IMR-90 (cell line): ENCODE results near the gene SUN5. TPM values are rescaled to one million over a fixed set of nuclear protein-coding genes. Genes with fewer than 3 reads are reported as not detected.

Source experiments
- ATAC-seq: fragments of 200-7000 bp; cut with Tn5 transposase; 2 replicates; pipeline ENCODE4 v1.9.1; 2020; ENCODE audit warnings: low read depth, mild to moderate bottlenecking, moderate library complexity
- BruUV-seq: library from RNA; stranded (reverse); fragments of 400-500 nt; replicated peaks from 2 replicates; lab custom pipeline; 2021; lab: Mats Ljungman, UMichigan
- CTCF ChIA-PET: fragments of 300-600 bp; formaldehyde crosslinking; extraction: SDS; loops from one replicate; lab custom pipeline; 2021; ENCODE audit warnings: antibody characterized with exemption; lab: Yijun Ruan, JAX
- POLR2A ChIA-PET: fragments of 300-600 bp; sonication (Branson Sonifier 250); formaldehyde crosslinking; loops from one replicate; lab custom pipeline; 2022; ENCODE audit warnings: antibody characterized with exemption; ENCODE audit not compliant: unreplicated experiment; lab: Charles Lee
- DNase-seq: peaks from one replicate; pipeline ENCODE4 v3.0.0; 2013
- H2AFZ ChIP-seq: replicated peaks from 2 replicates; pipeline ENCODE3; 2013; ENCODE audit warnings: low read length, mild to moderate bottlenecking; ENCODE audit not compliant: poor library complexity
- H2AK5ac ChIP-seq: 2 replicates; pipeline ENCODE4 v1.6.1; 2013; ENCODE audit warnings: low read depth, low read length, inconsistent platforms
- H2AK9ac ChIP-seq: replicated peaks from 2 replicates; pipeline ENCODE3; 2013; ENCODE audit warnings: mild to moderate bottlenecking, low read depth, low read length, moderate library complexity; ENCODE audit not compliant: poor library complexity
- H2BK120ac ChIP-seq: 2 replicates; pipeline ENCODE4 v1.6.1; 2013; ENCODE audit warnings: low read depth, low read length, inconsistent platforms
- H2BK15ac ChIP-seq: 3 replicates; pipeline ENCODE4 v1.6.1; 2013; ENCODE audit warnings: low read depth, low read length, inconsistent platforms
- H2BK20ac ChIP-seq: 2 replicates; pipeline ENCODE4 v1.6.1; 2013; ENCODE audit warnings: low read depth, mild to moderate bottlenecking, inconsistent platforms, low read length, moderate library complexity
- H2BK5ac ChIP-seq: 2 replicates; pipeline ENCODE4 v1.6.1; 2013; ENCODE audit warnings: mild to moderate bottlenecking, low read depth, low read length, inconsistent platforms; ENCODE audit not compliant: poor library complexity, severe bottlenecking
- H3K14ac ChIP-seq: replicated peaks from 2 replicates; pipeline ENCODE4 v1.6.1; 2013; ENCODE audit warnings: low read depth, low read length, inconsistent platforms
- H3K18ac ChIP-seq: 2 replicates; pipeline ENCODE4 v1.6.1; 2013; ENCODE audit warnings: low read depth, low read length, control low read depth
- H3K23ac ChIP-seq: 2 replicates; pipeline ENCODE4 v1.6.1; 2013; ENCODE audit warnings: low read depth, low read length, inconsistent platforms
- H3K27ac ChIP-seq: 2 replicates; pipeline ENCODE4 v1.5.1; 2013; ENCODE audit warnings: mild to moderate bottlenecking, control low read depth, low read length; ENCODE audit not compliant: insufficient read depth
- H3K27me3 ChIP-seq: 2 replicates; pipeline ENCODE4 v1.6.1; 2013; ENCODE audit warnings: low read length; ENCODE audit not compliant: control insufficient read depth, insufficient read depth
- H3K36me3 ChIP-seq: 2 replicates; pipeline ENCODE4 v1.6.1; 2013; ENCODE audit warnings: low read length, mixed read lengths; ENCODE audit not compliant: control insufficient read depth, insufficient read depth
- H3K4ac ChIP-seq: 2 replicates; pipeline ENCODE4 v1.6.1; 2013; ENCODE audit warnings: low read depth, low read length, inconsistent platforms
- H3K4me1 ChIP-seq: 2 replicates; pipeline ENCODE4 v1.6.1; 2013; ENCODE audit warnings: low read length, mixed read lengths; ENCODE audit not compliant: control insufficient read depth, insufficient read depth
- H3K4me2 ChIP-seq: 2 replicates; pipeline ENCODE4 v1.6.1; 2013; ENCODE audit warnings: low read depth, mild to moderate bottlenecking, control low read depth, low read length, moderate library complexity
- H3K4me3 ChIP-seq: 2 replicates; pipeline ENCODE4 v1.5.1; 2013; ENCODE audit warnings: low read depth, mild to moderate bottlenecking, control low read depth, low read length, moderate library complexity; ENCODE audit not compliant: insufficient read depth
- H3K56ac ChIP-seq: 2 replicates; pipeline ENCODE4 v1.6.1; 2013; ENCODE audit warnings: low read length, inconsistent platforms; ENCODE audit not compliant: insufficient read depth; ENCODE audit errors: extremely low read depth
- H3K79me1 ChIP-seq, 2 experiments: 2 replicates each; pipeline ENCODE4 v1.6.1; 2013; ENCODE audit warnings: low read length in 2 of 2, inconsistent platforms in 1 of 2, low read depth in 1 of 2
- H3K9ac ChIP-seq: 2 replicates; pipeline ENCODE4 v1.6.1; 2013; ENCODE audit warnings: low read depth, low read length, control low read depth
- H3K9me1 ChIP-seq: 2 replicates; pipeline ENCODE4 v1.6.1; 2013; ENCODE audit warnings: low read length, inconsistent platforms; ENCODE audit not compliant: insufficient read depth
- H3K9me3 ChIP-seq: 2 replicates; pipeline ENCODE4 v1.6.1; 2013; ENCODE audit warnings: low read length; ENCODE audit not compliant: control insufficient read depth, insufficient read depth
- H4K20me1 ChIP-seq: 2 replicates; pipeline ENCODE4 v1.6.1; 2013; ENCODE audit warnings: low read length, inconsistent platforms; ENCODE audit not compliant: insufficient read depth
- H4K5ac ChIP-seq: 2 replicates; pipeline ENCODE4 v1.6.1; 2013; ENCODE audit warnings: mild to moderate bottlenecking, low read depth, low read length, control low read depth
- H4K8ac ChIP-seq, 2 experiments: 2 replicates each; pipeline ENCODE4 v1.6.1; 2013; ENCODE audit warnings: low read depth in 2 of 2, low read length in 2 of 2, control low read depth in 1 of 2, inconsistent platforms in 1 of 2
- H4K91ac ChIP-seq: 2 replicates; pipeline ENCODE4 v1.6.1; 2013; ENCODE audit warnings: low read depth, low read length, inconsistent platforms; ENCODE audit not compliant: insufficient read depth
- BHLHE40 ChIP-seq: fragments of 150-350 bp; IDR thresholded peaks from 2 replicates; pipeline ENCODE4 v1.6.1; 2016; ENCODE audit warnings: mild to moderate bottlenecking, low read depth, low read length
- CEBPB ChIP-seq: IDR thresholded peaks from 2 replicates; pipeline ENCODE4 v1.6.1; 2012; ENCODE audit warnings: low read depth, low read length, improper control_type of control experiment
- CTCF ChIP-seq: conservative IDR thresholded peaks from 2 replicates; pipeline ENCODE4 v1.5.1; 2012; ENCODE audit warnings: mild to moderate bottlenecking, low read depth, low read length, improper control_type of control experiment
- ELK1 ChIP-seq: fragments of 150-350 bp; IDR thresholded peaks from 2 replicates; pipeline ENCODE4 v1.6.1; 2016; ENCODE audit warnings: low read depth, mild to moderate bottlenecking, low read length, moderate library complexity, borderline replicate concordance
- FOS ChIP-seq: fragments of 150-350 bp; IDR thresholded peaks from 2 replicates; pipeline ENCODE4 v1.6.1; 2016; ENCODE audit warnings: low read depth, low read length
- MAFK ChIP-seq: IDR thresholded peaks from 2 replicates; pipeline ENCODE4 v1.6.1; 2012; ENCODE audit warnings: low read depth, low read length, improper control_type of control experiment
- MAZ ChIP-seq: IDR thresholded peaks from 2 replicates; pipeline ENCODE4 v1.6.1; 2012; ENCODE audit warnings: low read depth, mild to moderate bottlenecking, low read length, improper control_type of control experiment, moderate library complexity, borderline replicate concordance
- MXI1 ChIP-seq: IDR thresholded peaks from 2 replicates; pipeline ENCODE4 v1.6.1; 2012; ENCODE audit warnings: low read depth, mild to moderate bottlenecking, low read length, moderate library complexity, borderline replicate concordance
- POLR2A ChIP-seq: IDR thresholded peaks from 2 replicates; pipeline ENCODE4 v1.6.1; 2012; ENCODE audit warnings: mild to moderate bottlenecking, low read depth, low read length
- RAD21 ChIP-seq: IDR thresholded peaks from 2 replicates; pipeline ENCODE4 v1.6.1; 2012; ENCODE audit warnings: low read length, improper control_type of control experiment
- RCOR1 ChIP-seq: IDR thresholded peaks from 2 replicates; pipeline ENCODE4 v1.6.1; 2012; ENCODE audit warnings: mild to moderate bottlenecking, low read length, improper control_type of control experiment; ENCODE audit not compliant: insufficient replicate concordance
- SMC3 ChIP-seq: fragments of 150-350 bp; IDR thresholded peaks from 2 replicates; pipeline ENCODE4 v1.6.1; 2016; ENCODE audit warnings: low read depth, mild to moderate bottlenecking, antibody characterized with exemption, low read length, moderate library complexity
- dilution Hi-C: fragments of 300-500 bp; cut with HindIII; formaldehyde crosslinking; loops from one replicate; pipeline ENCODE4 v1.14.3; 2018; ENCODE audit warnings: low sequenced_read_pairs; ENCODE audit not compliant: unreplicated experiment
- in situ Hi-C: fragments of 300-500 bp; cut with MboI; formaldehyde crosslinking; loops from 3 replicates; pipeline ENCODE4 v1.14.3; 2019; ENCODE audit warnings: low sequenced_read_pairs, inconsistent platforms, mixed read lengths
- intact Hi-C: fragments of 100-400 bp; cut with micrococcal nuclease; formaldehyde crosslinking; loops from 2 replicates; pipeline ENCODE4 v1.10.0; 2022
- polyA plus RNA-seq, 3 experiments: library from polyadenylated mRNA; depleted of rRNA; stranded (reverse); fragments of >200 nt; gene quantifications; 2 replicates each; pipeline ENCODE4 v1.2.3, GENCODE V29; 2012; ENCODE audit warnings: low replicate concordance in 1 of 3
- total RNA-seq: library from RNA; depleted of rRNA; stranded (reverse); fragments of >200 nt; gene quantifications from 2 replicates; pipeline ENCODE4 v1.2.3, GENCODE V29; 2012

Gene SUN5
- total and polyA plus RNA-seq, 2 of the 4 experiments (the other 2 are of a cell fraction), result not detected

- no peak overlapping the region for H4K91ac ChIP-seq
- H3K4me1 ChIP-seq, result no peaks in the 10 kb centered on the region
- no peak overlapping the region for H2AK5ac ChIP-seq
- ATAC-seq (no peak), DNase-seq (no peak)
- H3K9ac ChIP-seq, result no peak overlapping the region
- no peak overlapping the region for H2BK20ac ChIP-seq
- H3K56ac ChIP-seq, result no peak overlapping the region
- no peaks in the 10 kb centered on the region for H3K9me1 ChIP-seq
- H2AK9ac ChIP-seq, result no peak overlapping the region
- no peak overlapping the region for H4K5ac ChIP-seq
- intact Hi-C loops, result no loop called here
- H2AFZ ChIP-seq, result no peak overlapping the region
- no peak overlapping the region for H2BK120ac ChIP-seq
- POLR2A ChIA-PET, result no interaction called here
- no peak overlapping the region for H3K18ac ChIP-seq
- H3K27ac ChIP-seq, result no peak overlapping the region
- in situ Hi-C loops, result no loop called here
- H4K20me1 ChIP-seq, result no peaks in the 10 kb centered on the region
- dilution Hi-C loops, result no loop called here
- H3K79me1 ChIP-seq, result no peaks in the 10 kb centered on the region
- no peak overlapping the region for H4K8ac ChIP-seq
- no peak overlapping the region for H3K23ac ChIP-seq
- peaks cover 3% of the 10 kb centered on the region; the same call in 1 of the 2 replicates for H3K27me3 ChIP-seq
- CTCF ChIA-PET, result no interaction called here
- H2BK15ac ChIP-seq, result no peak overlapping the region
- TF ChIP-seq MXI1 (no peak), CTCF (no peak), MAFK (no peak), BHLHE40 (no peak), RCOR1 (no peak), SMC3 (no peak), RAD21 (no peak), POLR2A (no peak), MAZ (no peak), FOS (no peak), ELK1 (no peak), CEBPB (no peak)
- no peak overlapping the region for H3K4me2 ChIP-seq
- H3K4me3 ChIP-seq, result no peak overlapping the region
- H3K4ac ChIP-seq, result no peak overlapping the region
- no peaks in the 10 kb centered on the region for H3K36me3 ChIP-seq
- no peak overlapping the region for H3K14ac ChIP-seq
- H2BK5ac ChIP-seq, result no peak overlapping the region
- BruUV-seq, result no TSS peak
- peaks cover 6% of the 10 kb centered on the region for H3K9me3 ChIP-seq
These were observed 44.1 kb downstream of the SUN5 start for GRCh38 chr20:32960222-32960518.
